Cerebellar cortex (tissue), 1 donor: Measurements from ENCODE around the gene ARHGEF10L.

ENCODE experiments used
- DNase-seq: peaks from one replicate; pipeline ENCODE4 v3.0.0-alpha.2; 2015; ENCODE audit warnings: low spot score

ARHGEF10L gene

DNA sequence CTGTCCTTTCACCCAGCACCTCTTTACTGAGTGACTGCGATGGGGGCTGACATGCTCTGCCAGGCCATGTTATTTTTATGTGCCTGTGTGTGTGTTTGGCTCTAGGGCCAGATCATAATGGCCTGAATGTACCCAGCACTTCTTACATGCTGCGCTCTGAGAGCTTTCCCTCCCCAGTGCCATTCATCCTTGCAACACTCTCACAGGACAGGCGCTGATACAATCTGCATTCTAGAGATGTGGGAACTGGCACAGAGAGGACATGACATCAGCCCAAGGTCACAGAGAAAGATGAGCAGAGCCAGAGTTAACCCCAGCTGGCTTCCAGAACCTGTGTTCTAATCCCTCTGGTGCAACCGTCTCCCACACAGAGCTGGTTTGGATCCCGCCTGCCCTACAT lies 54.5 kb downstream of the ARHGEF10L start:
- no peak for DNase-seq

- no peak for DNase-seq
Observed at GRCh38 chr1:17594690-17595601, 55.4 kb downstream of the ARHGEF10L start.

DNA sequence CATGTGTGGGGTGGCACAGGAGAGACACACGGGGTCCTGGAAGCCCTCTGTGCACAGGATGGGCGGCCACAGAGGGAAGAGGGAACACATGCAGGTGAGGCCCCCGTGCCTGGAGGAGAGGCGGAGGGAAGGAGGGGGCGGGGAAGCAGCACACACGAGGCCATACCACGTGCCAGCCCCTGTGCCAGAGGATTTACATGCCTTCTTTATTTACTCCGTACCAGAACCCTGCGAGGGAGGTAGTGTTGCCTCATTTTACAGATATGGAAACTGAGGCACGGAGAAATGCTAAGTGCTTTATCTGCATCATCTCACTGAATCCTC lies 56.1 kb downstream of the ARHGEF10L start:
- no peak for DNase-seq

DNA sequence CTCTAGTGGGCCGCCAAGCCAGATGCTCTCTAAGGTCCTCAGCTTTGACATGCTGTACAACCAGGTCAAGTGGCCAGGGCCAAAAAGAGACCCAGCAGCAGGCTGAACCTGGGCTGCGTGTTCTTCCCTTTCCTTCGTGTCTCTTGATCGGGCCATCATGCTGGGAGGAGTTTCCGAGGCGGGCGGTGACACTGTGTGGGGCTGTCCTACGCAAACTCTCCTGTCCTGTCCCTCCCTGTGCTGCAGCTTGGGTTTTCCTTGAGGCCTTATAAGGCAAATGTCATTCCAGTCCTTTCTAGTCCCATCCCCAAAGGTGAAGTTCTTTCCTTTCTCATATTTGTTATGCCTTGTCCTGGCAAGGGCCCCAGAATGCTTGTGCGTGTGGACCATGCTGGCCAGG lies 56.7 kb downstream of the ARHGEF10L start:
- no peak for DNase-seq

- no peak for DNase-seq
Observed at GRCh38 chr1:17596651-17597509, 57.4 kb downstream of the ARHGEF10L start.

GRCh38 chr1:17597651-17598050 lies 58.2 kb downstream of the ARHGEF10L start:
- no peak for DNase-seq

- DNase-seq, result no peak
Observed at GRCh38 chr1:17598251-17598650, 58.8 kb downstream of the ARHGEF10L start.

- DNase-seq, result no peak
Observed at GRCh38 chr1:17599291-17599953, 59.9 kb downstream of the ARHGEF10L start.

DNA sequence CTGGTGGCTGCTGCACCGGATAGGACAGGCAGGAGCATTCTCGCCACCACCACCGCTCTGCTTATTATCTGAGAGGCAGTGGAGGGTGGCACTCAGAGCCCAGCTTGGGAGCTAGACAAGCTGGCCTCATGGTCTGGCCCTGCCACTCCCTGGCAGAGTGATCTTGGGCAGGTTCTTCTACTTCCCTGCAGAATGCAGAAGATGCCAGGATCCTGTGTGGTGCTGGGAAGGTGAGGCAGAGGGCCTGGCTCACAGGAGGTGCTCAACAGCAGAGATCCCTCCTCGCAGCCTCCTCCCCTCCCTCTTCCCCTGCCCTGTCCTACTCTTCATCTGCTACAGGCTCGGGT lies 60.4 kb downstream of the ARHGEF10L start:
- DNase-seq, result peak; percentile 91

DNA sequence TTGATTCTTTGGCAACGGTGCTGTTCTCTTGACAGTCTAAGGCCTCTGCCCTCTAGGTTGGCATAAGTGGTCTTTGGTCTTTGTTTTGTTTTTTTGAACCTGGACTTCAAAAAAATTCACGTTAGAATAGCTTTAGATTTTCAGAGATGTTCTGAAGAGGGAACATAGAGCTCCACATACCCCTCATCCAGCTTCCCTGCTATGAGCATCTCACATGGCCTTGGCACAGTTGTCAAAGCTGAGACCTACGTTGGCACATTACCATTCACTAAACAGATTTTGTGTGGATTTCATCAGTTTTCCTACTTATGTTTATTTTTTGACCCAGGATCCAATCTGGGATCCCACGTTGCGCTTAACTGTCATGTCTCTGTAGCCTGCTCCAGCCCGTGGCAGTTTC lies 60.8 kb downstream of the ARHGEF10L start:
- peak; percentile 77 for DNase-seq

DNA sequence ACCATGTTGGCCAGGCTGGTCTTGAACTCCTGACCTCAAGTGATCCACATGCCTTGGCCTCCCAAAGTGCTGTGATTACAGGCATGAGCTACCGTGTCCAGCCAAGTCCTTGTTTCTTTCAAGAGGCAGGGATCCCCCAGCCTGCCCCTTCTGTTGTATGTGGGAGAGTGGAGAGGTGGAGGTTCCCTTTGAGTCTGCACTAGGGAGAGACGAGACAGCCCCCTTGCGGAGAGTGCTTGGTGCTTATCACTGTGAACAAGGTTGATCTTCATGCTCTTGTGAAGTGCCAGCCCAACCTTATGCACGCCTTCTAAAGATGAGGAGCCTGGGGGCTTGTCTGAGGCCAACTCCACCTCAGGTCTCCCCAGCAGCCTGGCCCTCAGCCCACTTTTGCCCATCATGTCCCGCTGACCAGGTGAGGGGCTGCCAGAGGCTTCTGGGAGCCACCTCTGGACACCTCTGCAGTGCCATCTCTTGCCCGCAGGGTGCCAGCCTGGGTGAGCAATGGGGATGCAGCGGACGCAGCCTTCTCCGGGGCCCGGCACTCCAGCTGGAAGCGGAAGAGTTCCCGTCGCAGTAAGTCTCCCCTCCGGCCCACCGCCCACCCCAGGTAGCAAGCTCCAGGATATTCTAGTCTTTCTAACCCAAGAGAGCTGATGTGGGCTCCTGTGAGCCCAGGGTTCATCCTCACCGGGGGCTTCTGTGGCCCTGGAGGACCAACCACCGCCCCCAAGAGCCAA lies 62.3 kb downstream of the ARHGEF10L start:
- no peak for DNase-seq

- no peak for DNase-seq
Observed at GRCh38 chr1:17603091-17603841, 63.8 kb downstream of the ARHGEF10L start.

DNA sequence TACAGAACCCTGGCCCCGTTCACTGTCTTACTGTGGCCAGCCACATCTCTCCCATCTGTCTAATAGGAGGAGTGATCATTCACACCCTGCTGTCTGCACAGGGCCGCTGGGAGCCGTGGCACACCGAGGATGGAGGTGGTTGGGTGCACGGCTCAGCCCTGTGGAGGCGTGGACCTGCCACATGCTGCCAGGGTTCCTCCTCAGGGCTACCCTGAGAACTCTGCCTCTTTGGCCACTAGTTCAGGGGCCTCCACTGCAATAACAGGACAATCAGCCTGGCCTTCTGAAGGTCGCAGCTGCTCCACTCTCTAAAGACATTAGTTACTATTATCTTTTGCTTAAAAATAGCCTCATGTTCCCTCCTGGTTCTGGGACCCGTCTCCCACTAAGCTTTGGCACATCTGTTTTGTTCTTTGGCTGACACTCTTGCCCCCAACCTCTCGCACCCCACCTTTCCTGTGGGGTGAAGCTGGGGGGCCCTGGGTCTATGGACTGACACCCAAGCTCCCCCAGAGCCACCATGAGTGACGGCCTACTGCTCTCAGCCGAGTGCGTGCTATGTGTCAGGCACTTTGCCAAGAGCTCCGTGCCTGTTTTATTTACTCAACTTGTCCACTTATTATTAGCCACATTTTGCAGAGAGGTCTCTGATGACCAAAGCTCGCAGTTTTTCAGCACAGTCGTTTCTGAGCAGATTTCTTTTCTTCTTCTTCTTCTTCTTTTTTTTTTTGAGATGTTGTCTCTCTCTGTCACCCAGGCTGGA lies 66.3 kb downstream of the ARHGEF10L start:
- no peak for DNase-seq

GRCh38 chr1:17606826-17607440 lies 67.4 kb downstream of the ARHGEF10L start:
- DNase-seq, result peak; percentile 82

DNA sequence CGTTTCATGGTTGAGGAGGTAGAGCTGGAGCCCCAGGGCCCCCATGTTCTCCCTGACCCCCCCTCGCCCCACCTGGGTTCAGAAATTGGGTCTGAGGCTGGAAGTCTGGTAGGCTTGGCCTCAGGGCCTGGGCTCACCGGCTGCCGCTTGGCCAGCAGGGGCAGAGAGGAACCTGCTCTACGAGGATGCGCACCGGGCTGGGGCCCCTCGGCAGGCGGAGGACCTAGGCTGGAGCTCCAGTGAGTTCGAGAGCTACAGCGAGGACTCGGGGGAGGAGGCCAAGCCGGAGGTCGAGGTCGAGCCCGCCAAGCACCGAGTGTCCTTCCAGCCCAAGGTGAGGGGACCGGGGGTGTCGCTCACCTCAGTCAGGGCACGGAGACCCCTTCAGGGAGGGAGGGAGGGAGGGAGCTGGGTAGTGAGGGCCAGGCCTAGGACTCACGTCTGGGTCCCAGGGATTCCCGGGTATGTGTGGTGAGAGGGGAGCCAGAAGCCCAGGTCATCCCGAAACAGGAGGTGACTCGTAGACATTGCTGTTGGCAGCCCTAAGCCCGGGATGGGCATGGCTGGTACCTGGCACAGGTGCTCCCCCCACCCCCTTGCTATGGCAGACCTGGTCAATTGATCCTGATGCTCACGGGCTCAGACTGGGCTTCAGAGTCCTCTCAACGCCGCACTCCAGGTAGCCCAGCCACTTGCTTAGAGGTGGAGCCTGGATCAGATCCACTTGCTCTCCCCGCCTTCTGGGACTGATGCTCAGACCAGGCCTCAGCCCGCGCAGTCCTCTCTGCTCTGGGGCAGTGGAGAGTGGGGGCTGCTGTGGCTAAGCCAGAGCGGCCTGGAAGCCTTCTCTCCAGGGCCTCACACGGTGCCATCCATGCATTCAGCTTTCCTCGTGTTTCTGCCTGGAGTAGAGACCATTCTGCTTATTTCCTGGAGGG lies 68.4 kb downstream of the ARHGEF10L start:
- peak; percentile 53 for DNase-seq

DNA sequence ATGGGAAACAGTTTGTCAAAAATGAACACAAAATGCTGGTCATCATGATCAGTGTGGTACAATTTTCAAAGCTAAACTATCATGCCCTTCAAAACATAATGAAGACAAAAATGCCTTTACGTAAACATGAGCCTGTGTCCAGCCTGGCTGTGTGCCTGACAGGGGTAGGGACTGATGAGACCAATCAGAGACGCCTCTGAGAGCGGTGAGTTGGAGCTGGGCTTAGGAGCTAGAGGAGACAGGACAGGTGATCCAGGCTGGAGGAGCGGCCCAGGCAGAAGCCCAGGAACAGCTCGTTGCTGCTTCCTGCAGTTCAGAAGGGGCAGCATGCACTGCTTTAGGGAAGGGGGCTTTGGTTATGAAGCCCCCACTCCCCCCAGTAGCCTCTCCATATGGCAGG lies 70.0 kb downstream of the ARHGEF10L start:
- peak; percentile 63 for DNase-seq

GRCh38 chr1:17610085-17610484 lies 70.6 kb downstream of the ARHGEF10L start:
- DNase-seq, result no peak

DNA sequence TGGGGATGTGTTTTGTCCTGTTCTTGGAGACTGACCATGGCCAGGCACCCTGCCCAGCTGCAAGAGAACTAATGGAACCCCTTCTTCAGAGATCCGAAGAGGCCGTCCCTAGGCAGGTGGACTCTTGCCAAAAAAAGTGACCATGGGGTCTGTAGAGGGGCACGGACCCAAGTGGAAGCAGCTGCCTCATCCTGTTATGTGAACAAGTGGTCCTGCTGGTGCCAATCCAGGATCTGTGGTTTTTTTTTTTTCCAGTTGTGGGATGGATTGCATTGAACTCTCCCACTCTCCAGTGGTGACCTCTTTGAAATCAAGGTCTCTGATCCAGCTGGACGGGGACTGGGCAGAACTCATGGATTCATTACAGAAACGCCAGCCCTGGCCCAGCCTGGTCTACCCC lies 71.2 kb downstream of the ARHGEF10L start:
- DNase-seq, result no peak

GRCh38 chr1:17611991-17612390 lies 72.5 kb downstream of the ARHGEF10L start:
- no peak for DNase-seq
